Panc1 (cell line): ENCODE measurements around the gene BICRA.

Source experiments
- CTCF ChIP-seq: fragments of 450-650 bp; IDR thresholded peaks from 2 replicates; pipeline ENCODE4 v1.5.1; 2017; ENCODE audit warnings: mild to moderate bottlenecking
- REST ChIP-seq, 2 experiments: IDR thresholded peaks; 2 replicates each; pipeline ENCODE4 v1.6.1; 2011 to 2012; ENCODE audit warnings: low read depth in 2 of 2, control low read depth in 1 of 2, low read length in 1 of 2, mild to moderate bottlenecking in 1 of 2, moderate library complexity in 1 of 2; ENCODE audit not compliant: insufficient read depth in 1 of 2

DNA sequence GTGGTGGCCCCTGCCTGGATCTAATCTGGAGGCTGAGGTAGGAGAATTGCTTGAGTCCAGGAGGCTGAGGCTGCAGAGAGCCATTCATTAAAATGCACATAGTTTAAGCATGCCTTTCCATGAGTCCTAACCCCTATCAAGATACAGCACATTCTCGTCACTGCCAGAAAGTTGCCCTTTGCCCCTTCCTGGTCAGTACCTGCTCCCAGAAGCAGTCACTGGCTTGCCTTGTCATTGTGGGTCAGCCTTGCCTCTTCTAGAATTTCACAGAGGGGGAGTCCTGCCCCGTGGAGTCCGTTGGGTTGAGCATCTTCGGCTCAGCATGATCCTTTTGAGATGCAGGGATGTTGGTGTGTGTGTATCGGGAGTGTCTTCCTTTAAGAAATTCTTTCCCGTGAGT lies 10.8 kb downstream of the BICRA start:
- TF ChIP-seq CTCF (no peak), REST (IDR thresholded peaks at IDR 0.05; ENCODE audit: insufficient read depth in 1 of 2, low read depth in 2 of 2, low read length in 1 of 2) (no peak)
